ENCODE results near the gene FBRSL1. TPM values are rescaled to one million over a fixed set of nuclear protein-coding genes. Genes with fewer than 3 reads are reported as not detected.

FBRSL1 gene
- total RNA-seq, 1 experiment from 2014 or later, result 45.3 TPM

DNA sequence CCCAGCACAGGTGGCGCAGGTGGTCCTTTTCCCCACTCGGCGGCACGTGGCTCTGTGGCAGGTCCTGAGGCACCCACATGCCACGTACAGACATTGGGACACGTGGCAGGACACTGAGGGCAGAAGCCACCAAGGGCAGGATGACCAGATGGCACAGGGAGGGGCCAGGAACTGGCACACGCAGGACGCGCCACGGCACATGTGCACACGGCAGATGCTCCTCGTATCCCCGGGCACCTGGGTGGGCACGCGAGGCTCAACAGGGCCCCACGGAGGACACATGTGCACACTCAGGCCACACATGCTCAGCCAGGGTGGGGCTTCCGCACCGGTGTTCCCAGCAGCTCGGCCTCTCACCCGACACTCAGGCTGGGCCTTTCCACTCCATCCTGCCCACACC lies 52.0 kb downstream of the FBRSL1 start:
- POLR2A ChIA-PET (ENCODE audit: unreplicated experiment), result no interaction called here

GRCh38 chr12:132542661-132543060 lies 52.7 kb downstream of the FBRSL1 start:
- Histone ChIP-seq H3K4me1 (ENCODE audit: insufficient read depth, low read length) (no peaks in the 10 kb centered on the region), H4K20me1 (ENCODE audit: low read length) (no peaks in the 10 kb centered on the region), H3F3A (ENCODE audit: low read length, unreplicated experiment) (no peaks in the 10 kb centered on the region), H3K4me2 (ENCODE audit: low read length) (no peak overlapping the region), H3K36me3 (ENCODE audit: low read depth, low read length) (no peaks in the 10 kb centered on the region; the same call in 1 of the 2 replicates), H3K79me2 (ENCODE audit: low read length) (no peaks in the 10 kb centered on the region), H3K27ac (ENCODE audit: low read length) (no peak overlapping the region), H3K4me3 (ENCODE audit: low read length) (no peak overlapping the region), H3K9me2 (replicated peaks; ENCODE audit: low read length) (no peaks in the 10 kb centered on the region), H3K9me3 (ENCODE audit: low read length) (no peaks in the 10 kb centered on the region), H3K9ac (ENCODE audit: low read length) (no peak overlapping the region), H3K27me3 (ENCODE audit: low read length) (no peaks in the 10 kb centered on the region), H2AFZ (ENCODE audit: low read length) (no peak overlapping the region)
- no peak for DNase-seq
- no peak for ATAC-seq
- BruUV-seq (replicated peaks), result no TSS peak
- TF ChIP-seq EZH2 (IDR thresholded peaks at IDR 0.05; ENCODE audit: low read length, unreplicated experiment), result no peak
- no peak for TF ChIP-seq EZH2phosphoT487 (IDR thresholded peaks at IDR 0.05; ENCODE audit: borderline replicate concordance, low read length)
- TF ChIP-seq, protein P1, sequence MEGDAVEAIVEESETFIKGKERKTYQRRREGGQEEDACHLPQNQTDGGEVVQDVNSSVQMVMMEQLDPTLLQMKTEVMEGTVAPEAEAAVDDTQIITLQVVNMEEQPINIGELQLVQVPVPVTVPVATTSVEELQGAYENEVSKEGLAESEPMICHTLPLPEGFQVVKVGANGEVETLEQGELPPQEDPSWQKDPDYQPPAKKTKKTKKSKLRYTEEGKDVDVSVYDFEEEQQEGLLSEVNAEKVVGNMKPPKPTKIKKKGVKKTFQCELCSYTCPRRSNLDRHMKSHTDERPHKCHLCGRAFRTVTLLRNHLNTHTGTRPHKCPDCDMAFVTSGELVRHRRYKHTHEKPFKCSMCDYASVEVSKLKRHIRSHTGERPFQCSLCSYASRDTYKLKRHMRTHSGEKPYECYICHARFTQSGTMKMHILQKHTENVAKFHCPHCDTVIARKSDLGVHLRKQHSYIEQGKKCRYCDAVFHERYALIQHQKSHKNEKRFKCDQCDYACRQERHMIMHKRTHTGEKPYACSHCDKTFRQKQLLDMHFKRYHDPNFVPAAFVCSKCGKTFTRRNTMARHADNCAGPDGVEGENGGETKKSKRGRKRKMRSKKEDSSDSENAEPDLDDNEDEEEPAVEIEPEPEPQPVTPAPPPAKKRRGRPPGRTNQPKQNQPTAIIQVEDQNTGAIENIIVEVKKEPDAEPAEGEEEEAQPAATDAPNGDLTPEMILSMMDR (conservative IDR thresholded peaks at IDR 0.05; ENCODE audit: low read depth, low read length), result no peak
- intact Hi-C loops (cut with micrococcal nuclease), result no loop called here
- CTCF ChIA-PET, result no interaction called here
- POLR2A ChIA-PET (ENCODE audit: unreplicated experiment), result no interaction called here

More for the DNA sequence above, 52.0 kb downstream of the FBRSL1 start:
- BruUV-seq (replicated peaks), result no TSS peak
- no peaks in the 10 kb centered on the region for H3K27me3 ChIP-seq (ENCODE audit: low read length)
- ATAC-seq (no peak), DNase-seq (no peak)
- H3K4me3 ChIP-seq (ENCODE audit: low read length), result no peak overlapping the region
- no peaks in the 10 kb centered on the region for H3K9me3 ChIP-seq (ENCODE audit: low read length)
- no peaks in the 10 kb centered on the region; the same call in 1 of the 2 replicates for H3K36me3 ChIP-seq (ENCODE audit: low read depth, low read length)
- H3K4me1 ChIP-seq (ENCODE audit: insufficient read depth, low read length), result no peaks in the 10 kb centered on the region
- no peak overlapping the region for H3K9ac ChIP-seq (ENCODE audit: low read length)
- CTCF ChIA-PET, result no interaction called here
- TF ChIP-seq, protein P1 (conservative IDR thresholded peaks at IDR 0.05; ENCODE audit: low read depth, low read length), result no peak
- TF ChIP-seq EZH2 (IDR thresholded peaks at IDR 0.05; ENCODE audit: low read length, unreplicated experiment), result no peak
- TF ChIP-seq EZH2phosphoT487 (IDR thresholded peaks at IDR 0.05; ENCODE audit: borderline replicate concordance, low read length), result no peak
- intact Hi-C loops (cut with micrococcal nuclease), result no loop called here
- H3F3A ChIP-seq (ENCODE audit: low read length, unreplicated experiment), result no peaks in the 10 kb centered on the region
- no peak overlapping the region for H3K27ac ChIP-seq (ENCODE audit: low read length)
- H3K9me2 ChIP-seq (replicated peaks; ENCODE audit: low read length), result no peaks in the 10 kb centered on the region
- no peaks in the 10 kb centered on the region for H3K79me2 ChIP-seq (ENCODE audit: low read length)
- H2AFZ ChIP-seq (ENCODE audit: low read length), result no peak overlapping the region
- H4K20me1 ChIP-seq (ENCODE audit: low read length), result no peaks in the 10 kb centered on the region
- H3K4me2 ChIP-seq (ENCODE audit: low read length), result no peak overlapping the region

- POLR2A ChIA-PET (ENCODE audit: unreplicated experiment), result no interaction called here
- BruUV-seq (replicated peaks), result no TSS peak
Observed at GRCh38 chr12:132543298-132544079, 53.5 kb downstream of the FBRSL1 start.

More at GRCh38 chr12:132543298-132544079, 53.5 kb downstream of the FBRSL1 start:
- Histone ChIP-seq H3K9me2 (replicated peaks; ENCODE audit: low read length) (no peaks in the 10 kb centered on the region), H3K36me3 (ENCODE audit: low read depth, low read length) (no peaks in the 10 kb centered on the region; the same call in 1 of the 2 replicates), H3F3A (ENCODE audit: low read length, unreplicated experiment) (no peaks in the 10 kb centered on the region), H3K79me2 (ENCODE audit: low read length) (no peaks in the 10 kb centered on the region), H2AFZ (ENCODE audit: low read length) (no peak overlapping the region), H3K9ac (ENCODE audit: low read length) (no peak overlapping the region), H4K20me1 (ENCODE audit: low read length) (no peaks in the 10 kb centered on the region), H3K4me3 (ENCODE audit: low read length) (no peak overlapping the region), H3K27ac (ENCODE audit: low read length) (no peak overlapping the region), H3K4me2 (ENCODE audit: low read length) (no peak overlapping the region), H3K9me3 (ENCODE audit: low read length) (no peaks in the 10 kb centered on the region), H3K27me3 (ENCODE audit: low read length) (no peaks in the 10 kb centered on the region), H3K4me1 (ENCODE audit: insufficient read depth, low read length) (no peaks in the 10 kb centered on the region)
- TF ChIP-seq, protein P1 (conservative IDR thresholded peaks at IDR 0.05; ENCODE audit: low read depth, low read length), result no peak
- TF ChIP-seq EZH2 (IDR thresholded peaks at IDR 0.05; ENCODE audit: low read length, unreplicated experiment) (no peak), EZH2phosphoT487 (IDR thresholded peaks at IDR 0.05; ENCODE audit: borderline replicate concordance, low read length) (no peak)
- CTCF ChIA-PET, result no interaction called here
- intact Hi-C loops (cut with micrococcal nuclease), result no loop called here
- no peak for DNase-seq
- no peak for ATAC-seq

All from PC-3 (cell line).